ENCODE results near the gene VSIR.

Gene VSIR

GRCh38 chr10:71727105-71727737 lies 46.1 kb downstream of the VSIR start:
- FAIRE-seq = no peak

DNA sequence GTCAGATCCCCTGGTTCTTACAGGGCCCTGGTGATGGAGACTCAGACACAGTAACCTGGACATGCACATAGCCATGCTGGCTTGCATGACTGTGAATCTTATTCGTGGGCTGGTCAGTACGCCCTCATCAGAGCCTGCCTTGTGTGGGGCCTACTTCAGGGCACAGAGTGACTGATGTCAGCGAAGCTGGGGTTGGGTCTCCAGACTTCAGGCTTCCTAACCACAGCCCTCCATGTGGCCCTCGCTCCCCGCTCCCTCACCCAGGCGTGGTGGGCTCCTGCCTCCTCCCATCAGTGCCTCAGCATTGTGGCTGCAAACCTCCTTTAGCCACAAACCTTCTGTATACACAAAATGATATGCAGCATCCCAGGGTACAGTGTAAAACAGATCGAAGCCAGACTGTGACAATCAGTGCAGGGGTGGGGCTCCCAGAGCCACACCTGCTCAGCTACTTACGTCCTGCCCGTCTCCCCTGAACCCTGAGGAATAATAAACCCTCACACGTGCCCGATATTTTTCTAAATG lies 46.7 kb downstream of the VSIR start:
- no peak for FAIRE-seq

DNA sequence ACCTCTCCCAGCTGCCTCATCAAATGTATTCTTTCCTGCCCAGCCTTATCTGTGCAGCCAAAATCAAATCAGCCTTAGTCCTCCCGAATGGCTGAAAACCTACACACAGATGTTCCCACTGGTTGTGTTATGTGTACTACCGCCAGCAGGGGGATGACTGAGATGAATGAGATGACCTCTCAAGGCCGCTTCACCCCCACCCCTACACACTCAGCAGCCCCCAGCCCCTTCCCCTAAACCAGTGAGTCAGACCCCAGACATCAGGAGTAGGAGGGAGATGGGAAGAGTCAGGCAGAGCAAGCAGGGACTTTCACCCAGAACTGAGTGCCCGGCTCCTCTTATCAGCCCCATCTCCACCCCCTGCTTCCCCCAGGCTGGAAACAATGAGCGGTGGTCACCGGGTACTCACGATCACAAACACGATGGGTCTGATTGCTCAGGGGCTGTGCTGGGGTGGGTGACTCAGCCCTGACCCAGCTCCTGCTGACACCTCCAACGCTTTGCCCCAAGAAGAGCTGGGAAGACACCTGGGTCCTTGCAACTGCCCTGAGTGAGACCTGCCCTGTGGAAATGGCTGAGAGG lies 47.2 kb downstream of the VSIR start:
- FAIRE-seq = no peak

DNA sequence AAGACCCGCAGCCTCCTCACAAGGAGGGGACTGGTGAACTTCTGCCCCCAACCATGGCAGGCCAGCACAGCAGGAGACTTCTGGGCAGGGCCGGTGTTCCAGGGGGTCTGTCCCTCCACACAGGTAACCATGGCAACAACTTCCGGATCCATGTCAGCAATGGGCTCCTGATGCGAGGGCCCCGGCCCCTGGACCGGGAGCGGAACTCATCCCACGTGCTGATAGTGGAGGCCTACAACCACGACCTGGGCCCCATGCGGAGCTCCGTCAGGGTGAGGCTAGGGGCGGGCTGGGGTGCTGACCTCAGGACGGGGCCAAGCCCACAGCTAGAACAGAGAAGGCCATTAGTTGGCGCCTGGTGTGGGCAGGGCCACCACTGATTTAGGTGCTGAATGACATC lies 48.1 kb downstream of the VSIR start:
- FAIRE-seq = no peak

GRCh38 chr10:71724539-71724938 lies 48.8 kb downstream of the VSIR start:
- FAIRE-seq = no peak

GRCh38 chr10:71723311-71723710 lies 50.0 kb downstream of the VSIR start:
- FAIRE-seq = no peak

DNA sequence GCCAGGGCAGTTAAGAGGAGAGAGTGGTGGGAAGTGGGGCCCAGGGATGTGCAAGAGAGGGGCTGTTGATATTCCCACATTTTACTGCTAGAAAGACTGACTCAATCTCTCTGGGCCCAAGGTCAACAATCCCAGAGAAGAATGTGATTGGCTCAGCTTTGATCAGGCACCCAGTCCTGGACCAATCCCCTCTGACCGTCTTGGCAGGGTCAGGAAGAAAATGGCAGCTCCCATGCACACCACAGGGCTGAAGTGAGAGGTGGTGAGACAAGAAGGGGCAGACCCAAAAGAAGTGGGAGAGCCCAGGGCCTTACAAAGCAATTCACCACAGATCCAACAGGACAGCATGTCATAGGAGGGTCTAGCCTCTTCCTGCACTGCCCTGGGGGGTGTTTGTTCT lies 50.5 kb downstream of the VSIR start:
- no peak for FAIRE-seq

DNA sequence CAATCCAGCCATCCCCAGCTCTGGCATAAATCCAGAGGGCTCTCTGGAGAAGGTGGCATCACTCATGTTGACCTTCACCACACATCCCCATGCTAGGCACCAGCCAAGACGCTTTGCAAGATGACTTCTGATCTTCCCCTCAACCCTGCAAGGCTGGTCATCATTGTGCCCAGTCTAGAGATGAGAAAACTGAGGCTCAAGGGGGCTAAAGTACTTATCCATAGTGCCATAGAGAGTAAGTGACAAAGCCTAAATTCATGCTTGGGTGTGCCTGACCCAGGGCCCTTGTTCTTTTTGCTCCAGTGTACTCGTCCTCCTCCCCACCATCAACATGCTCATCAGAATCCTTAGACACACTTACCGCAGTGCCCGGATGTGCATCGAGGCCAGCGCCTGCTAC lies 52.0 kb downstream of the VSIR start:
- FAIRE-seq = no peak

GRCh38 chr10:71720288-71720687 lies 53.0 kb downstream of the VSIR start:
- no peak for FAIRE-seq

DNA sequence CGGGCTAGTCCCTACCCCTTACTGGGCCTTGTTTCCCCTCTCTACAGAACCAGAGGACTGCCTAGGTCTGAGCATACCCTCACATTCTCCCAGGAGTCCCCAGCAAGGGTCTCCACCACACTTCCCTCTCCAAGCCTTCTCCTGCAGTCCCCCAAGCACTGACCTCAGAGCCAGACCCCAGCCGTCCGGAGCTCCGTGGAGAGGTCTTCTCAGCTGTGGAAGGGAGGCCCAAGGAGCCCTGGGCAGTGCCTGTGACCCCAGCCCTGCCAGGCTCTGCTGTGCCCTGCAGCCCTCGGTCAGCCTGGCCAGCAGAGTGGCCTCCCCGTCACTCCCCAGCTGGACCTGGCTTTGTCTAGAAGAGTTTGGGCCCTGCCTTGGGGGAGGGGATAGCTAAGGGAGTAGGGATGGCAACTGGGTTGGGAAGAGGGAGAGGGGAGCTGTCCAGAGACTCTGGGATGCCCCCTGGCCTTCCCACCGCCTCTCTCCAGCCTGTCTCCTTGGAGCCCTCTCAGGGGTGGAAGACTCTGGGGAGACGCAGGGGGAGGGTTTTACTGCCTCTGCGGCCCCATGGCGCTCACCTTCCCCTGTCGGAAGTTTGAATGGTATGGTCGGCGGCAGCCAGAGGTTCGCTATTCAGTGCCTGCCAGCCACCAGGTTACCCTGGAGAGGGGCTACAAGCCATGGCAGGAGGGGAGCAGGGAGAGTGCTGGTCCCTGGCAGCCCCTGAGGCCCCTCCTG lies 53.7 kb downstream of the VSIR start, which contains the start of gene C10orf105:
C10orf105 (minus strand) TSS at position 315 of the 738 bp plus-strand sequence. CDS start 3,441 bp downstream, outside the sequence.
- FAIRE-seq = no peak

GRCh38 chr10:71719042-71719441 lies 54.3 kb downstream of the VSIR start:
- no peak for FAIRE-seq

DNA sequence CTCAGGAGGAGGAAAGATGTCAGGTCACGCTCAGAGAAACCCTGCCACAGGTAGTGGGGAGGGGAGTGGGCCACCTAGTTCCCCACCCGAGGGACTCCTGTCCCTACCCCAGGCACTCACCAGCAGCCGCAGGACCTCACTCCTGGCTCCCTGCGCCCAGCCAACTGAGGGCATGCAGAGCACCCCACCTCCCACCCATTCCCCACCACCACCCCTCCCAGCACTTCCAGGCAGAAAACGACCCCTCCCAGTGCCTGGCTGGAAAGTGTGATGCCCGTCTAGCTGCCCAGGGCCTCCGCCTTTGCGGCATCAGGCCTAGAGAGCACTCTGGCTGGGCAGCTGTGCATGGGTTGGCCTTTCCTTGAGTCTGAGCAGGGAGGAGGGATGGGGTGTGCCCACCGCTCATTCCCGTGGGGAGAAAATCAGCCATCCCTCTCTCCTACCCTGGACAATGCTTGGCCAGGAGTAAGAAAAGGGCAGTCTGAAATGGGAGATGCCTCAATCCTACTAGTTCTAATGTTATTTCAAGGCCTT lies 55.1 kb downstream of the VSIR start:
- no peak for FAIRE-seq

GRCh38 chr10:71717551-71717951 lies 55.8 kb downstream of the VSIR start:
- no peak for FAIRE-seq

DNA sequence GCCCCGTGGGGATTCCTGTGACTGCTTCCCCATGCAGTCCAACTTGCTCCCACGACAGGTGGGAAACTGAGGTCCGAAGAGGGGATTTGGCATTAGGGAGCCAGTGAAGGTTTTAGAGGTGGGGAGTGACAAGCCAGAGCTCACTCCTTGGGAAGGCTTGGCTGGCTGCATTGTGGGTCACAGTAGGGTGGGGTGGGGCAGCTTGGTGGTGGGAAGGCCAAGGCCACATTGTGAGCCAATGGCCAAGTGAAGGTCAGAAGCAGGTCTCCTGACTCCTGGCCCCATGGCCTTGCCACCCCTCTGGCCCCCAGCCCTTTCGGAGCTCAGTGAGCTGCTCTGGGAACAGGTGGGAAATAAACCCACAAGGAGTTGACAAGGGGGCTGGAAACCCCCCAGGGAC lies 56.3 kb downstream of the VSIR start:
- FAIRE-seq = no peak

- no peak for FAIRE-seq
Observed at GRCh38 chr10:71716426-71716825, 56.9 kb downstream of the VSIR start.

- FAIRE-seq = no peak
Observed at GRCh38 chr10:71715860-71716259, 57.5 kb downstream of the VSIR start.

- no peak for FAIRE-seq
Observed at GRCh38 chr10:71715026-71715425, 58.3 kb downstream of the VSIR start.

GRCh38 chr10:71714592-71714991 lies 58.7 kb downstream of the VSIR start:
- FAIRE-seq = no peak

GRCh38 chr10:71714031-71714410 lies 59.3 kb downstream of the VSIR start:
- FAIRE-seq = no peak

- no peak for FAIRE-seq
Observed at GRCh38 chr10:71713135-71714030, 59.9 kb downstream of the VSIR start.

- FAIRE-seq = no peak
Observed at GRCh38 chr10:71712572-71713134, 60.7 kb downstream of the VSIR start.

DNA sequence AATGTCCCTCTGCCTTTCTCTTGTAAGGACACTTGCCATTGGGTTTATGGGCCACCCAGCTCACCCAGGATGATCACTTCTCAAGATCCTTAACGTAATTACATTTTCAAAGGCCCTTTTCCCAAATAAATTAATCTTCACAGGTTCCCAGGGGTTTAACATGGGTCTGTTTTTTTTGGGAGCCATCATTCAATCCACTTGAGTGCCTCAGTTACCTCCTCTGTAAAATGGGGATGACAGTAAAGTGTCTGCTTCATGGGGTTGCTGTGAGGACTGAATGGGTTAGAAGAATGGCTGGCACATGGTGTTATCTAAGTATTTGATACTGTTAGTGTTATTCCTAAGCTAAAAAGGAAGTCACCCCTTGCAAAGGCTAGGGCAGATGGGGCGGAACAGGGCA lies 61.1 kb downstream of the VSIR start:
- no peak for FAIRE-seq

Data from A204.1 (cell line).